ENCODE data around the gene TRPM2. TPM values are rescaled to one million over a fixed set of nuclear protein-coding genes. Genes with fewer than 3 reads are reported as not detected.

The TRPM2 gene
- total RNA-seq, 4 donors from 2014 or later: 0.15 to 0.52 (median 0.44) TPM

DNA sequence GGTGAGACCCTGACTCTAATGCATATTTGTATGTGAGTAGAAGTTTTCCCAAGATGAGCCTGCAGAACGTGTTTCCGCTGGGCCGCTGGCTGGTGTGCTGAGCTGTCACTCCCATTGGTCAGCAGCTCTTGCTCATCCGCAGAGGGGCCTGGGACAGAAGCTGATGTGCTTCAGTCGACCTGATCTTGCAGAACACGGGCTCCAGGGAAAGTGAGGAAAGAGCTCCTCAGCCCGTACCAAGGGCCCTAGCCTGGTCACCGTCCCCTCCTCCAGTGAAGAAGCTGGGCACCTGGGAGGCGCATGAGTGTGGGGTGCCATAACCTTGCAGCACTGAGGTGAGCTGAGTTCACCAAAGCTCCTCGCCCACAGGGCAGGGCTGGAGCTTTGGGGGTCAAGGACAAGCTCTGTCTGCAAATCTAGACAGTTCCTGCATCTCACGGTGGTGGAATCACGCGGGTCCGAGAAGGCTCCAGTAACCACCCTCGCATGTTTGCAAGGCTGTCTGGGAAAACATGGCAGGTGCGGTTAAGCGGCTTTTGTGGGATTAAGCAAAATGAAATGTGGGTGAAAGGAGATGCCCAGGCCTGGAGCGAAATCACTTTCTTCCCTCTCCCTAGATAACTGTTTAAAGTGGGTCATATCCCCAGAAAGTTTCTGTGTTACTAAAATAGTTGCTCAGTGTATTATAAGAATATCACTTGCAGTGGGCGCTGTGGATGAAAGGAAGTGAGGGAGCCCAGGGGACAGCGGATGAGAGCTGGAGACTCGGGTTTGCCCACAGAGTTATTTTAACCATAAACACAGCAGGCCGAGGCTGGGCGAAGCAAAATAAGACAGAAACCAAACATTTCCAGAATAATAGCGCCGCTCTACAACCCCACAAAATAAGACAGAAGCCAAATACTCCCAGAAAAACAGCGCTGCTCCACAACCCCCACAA, 68.8 kb downstream of the TRPM2 start:
- H3K4me1 ChIP-seq: no peaks in the 10 kb centered on the region
- H3K4me3 ChIP-seq: no peak overlapping the region
- intact Hi-C loops (cut with DNase I; ENCODE audit: low total_unique reads): no loop called here
- no peak for ATAC-seq
- no peak overlapping the region for H3K27ac ChIP-seq
- no peak for DNase-seq
- peaks cover 0 to 5% (median 2%) of the 10 kb centered on the region in 3 donors for H3K27me3 ChIP-seq
- in situ Hi-C loops (cut with MboI; ENCODE audit: low sequenced_read_pairs in 4 of 4): no loop called here
- no peaks in the 10 kb centered on the region for H3K36me3 ChIP-seq
- H3K9me3 ChIP-seq: no peaks in the 10 kb centered on the region
- TF ChIP-seq POLR2A (IDR thresholded peaks at IDR 0.05): no peak
- TF ChIP-seq, protein P1, sequence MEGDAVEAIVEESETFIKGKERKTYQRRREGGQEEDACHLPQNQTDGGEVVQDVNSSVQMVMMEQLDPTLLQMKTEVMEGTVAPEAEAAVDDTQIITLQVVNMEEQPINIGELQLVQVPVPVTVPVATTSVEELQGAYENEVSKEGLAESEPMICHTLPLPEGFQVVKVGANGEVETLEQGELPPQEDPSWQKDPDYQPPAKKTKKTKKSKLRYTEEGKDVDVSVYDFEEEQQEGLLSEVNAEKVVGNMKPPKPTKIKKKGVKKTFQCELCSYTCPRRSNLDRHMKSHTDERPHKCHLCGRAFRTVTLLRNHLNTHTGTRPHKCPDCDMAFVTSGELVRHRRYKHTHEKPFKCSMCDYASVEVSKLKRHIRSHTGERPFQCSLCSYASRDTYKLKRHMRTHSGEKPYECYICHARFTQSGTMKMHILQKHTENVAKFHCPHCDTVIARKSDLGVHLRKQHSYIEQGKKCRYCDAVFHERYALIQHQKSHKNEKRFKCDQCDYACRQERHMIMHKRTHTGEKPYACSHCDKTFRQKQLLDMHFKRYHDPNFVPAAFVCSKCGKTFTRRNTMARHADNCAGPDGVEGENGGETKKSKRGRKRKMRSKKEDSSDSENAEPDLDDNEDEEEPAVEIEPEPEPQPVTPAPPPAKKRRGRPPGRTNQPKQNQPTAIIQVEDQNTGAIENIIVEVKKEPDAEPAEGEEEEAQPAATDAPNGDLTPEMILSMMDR (IDR thresholded peaks at IDR 0.05 in 4 of 5, conservative IDR thresholded peaks at IDR 0.05 in 1 of 5): no peak

DNA sequence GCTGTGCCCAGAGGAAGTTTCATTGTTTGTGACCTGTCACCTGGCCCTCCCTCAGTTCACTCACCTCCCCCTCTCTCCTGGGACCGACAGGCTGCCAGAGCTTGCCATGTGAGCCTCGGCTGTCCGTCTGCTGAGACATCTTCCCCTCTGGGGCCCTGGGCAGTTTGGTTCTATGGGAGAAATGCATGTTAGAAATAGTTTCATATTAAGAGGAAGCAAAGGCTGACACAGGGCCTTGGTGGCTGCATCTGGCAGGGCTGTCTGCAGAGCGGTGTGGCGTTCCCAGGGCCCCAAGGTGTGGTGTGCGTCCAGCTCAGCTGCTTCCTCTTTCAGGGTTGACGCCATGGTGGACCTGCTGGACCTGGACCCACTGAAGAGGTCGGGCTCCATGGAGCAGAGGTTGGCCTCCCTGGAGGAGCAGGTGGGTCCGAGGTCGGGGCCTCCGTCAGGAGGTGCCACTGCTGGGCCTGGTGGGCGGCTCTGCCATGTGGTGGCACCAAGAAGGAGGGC, 69.9 kb downstream of the TRPM2 start:
- Histone ChIP-seq H3K4me3 (no peak overlapping the region), H3K27me3 (peaks cover 0 to 5% (median 2%) of the 10 kb centered on the region in 3 donors), H3K4me1 (no peaks in the 10 kb centered on the region), H3K9me3 (no peaks in the 10 kb centered on the region), H3K27ac (no peak overlapping the region), H3K36me3 (no peaks in the 10 kb centered on the region)
- peak in 1 of 2 donors; percentile 3 for DNase-seq
- intact Hi-C loops (cut with DNase I; ENCODE audit: low total_unique reads): no loop called here
- no peak for ATAC-seq
- in situ Hi-C loops (cut with MboI; ENCODE audit: low sequenced_read_pairs in 4 of 4): no loop called here
- no peak for TF ChIP-seq POLR2A (IDR thresholded peaks at IDR 0.05)
- TF ChIP-seq, protein P1 (IDR thresholded peaks at IDR 0.05 in 4 of 5, conservative IDR thresholded peaks at IDR 0.05 in 1 of 5): no peak

DNA sequence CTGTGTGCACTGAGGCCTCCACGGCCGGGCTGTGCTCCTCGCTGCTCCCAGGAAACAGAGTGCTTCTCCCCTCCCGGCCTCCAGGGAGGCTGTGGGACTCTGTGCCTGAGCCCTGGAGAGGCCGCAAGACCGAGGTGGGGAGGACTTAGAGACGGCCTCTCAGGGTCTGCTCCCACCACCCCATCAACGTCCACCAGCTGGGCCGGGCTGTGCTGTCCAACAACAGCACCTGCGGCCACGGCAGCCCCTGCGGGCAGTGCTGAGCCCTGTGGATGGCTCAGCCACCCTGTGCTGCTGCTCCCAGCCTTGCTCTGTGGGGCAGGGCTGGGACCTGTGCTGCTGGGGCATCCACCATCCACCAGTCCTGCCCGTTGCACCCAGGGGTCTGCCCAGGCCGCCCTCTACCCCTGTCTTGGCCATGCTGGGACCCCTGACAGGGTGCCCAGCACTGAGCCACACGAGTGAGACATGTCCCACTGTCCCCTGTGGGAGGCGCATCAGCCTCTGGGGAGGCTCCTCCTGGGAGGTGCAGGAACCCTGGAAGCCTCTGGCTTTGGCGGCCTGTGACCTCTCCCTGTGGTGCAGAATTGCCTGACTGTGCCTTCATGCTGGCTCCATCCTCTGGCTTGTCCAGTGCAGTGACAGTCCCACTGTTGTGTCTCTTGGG, 70.7 kb downstream of the TRPM2 start:
- H3K27me3 ChIP-seq: peaks cover 0 to 5% (median 2%) of the 10 kb centered on the region in 3 donors
- ATAC-seq (no peak), DNase-seq (peak; percentile 1)
- H3K27ac ChIP-seq: no peak overlapping the region
- TF ChIP-seq POLR2A (IDR thresholded peaks at IDR 0.05): no peak
- TF ChIP-seq, protein P1 (IDR thresholded peaks at IDR 0.05 in 4 of 5, conservative IDR thresholded peaks at IDR 0.05 in 1 of 5): no peak
- no peaks in the 10 kb centered on the region for H3K36me3 ChIP-seq
- in situ Hi-C loops (cut with MboI; ENCODE audit: low sequenced_read_pairs in 4 of 4) (no loop called here), intact Hi-C loops (cut with DNase I; ENCODE audit: low total_unique reads) (no loop called here)
- H3K4me3 ChIP-seq: no peak overlapping the region
- H3K4me1 ChIP-seq: no peaks in the 10 kb centered on the region
- no peaks in the 10 kb centered on the region for H3K9me3 ChIP-seq

DNA sequence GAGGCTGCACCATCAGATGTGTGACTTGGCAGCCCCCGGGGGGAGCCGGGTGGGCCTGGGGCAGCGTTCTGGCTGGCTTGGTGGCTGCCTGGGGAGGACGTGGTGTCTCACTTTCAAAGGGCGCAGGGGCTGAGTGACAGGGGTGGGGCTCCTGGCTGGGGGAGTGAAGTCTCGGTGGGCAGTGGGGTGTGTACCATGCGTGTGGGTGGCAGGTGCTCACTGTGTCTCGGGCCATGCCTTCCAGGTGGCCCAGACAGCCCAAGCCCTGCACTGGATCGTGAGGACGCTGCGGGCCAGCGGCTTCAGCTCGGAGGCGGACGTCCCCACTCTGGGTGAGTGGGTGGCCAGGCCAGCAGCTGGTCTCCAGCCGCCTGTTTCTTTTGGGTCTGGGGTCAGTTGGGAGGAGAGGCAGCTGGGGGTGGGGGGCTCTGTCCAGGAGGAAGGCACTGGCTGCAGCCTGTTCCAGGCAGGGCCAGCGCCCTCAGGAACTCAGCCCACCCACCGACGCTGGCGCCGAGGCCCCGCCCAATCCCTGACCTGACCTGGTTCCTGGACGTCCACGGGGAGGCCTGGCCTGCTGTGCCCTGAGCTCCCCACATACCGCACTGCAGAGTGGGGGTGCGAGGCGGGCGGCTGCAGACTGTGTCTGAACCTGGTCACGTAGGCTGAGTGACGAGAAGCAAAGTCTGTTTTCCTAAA, 71.3 kb downstream of the TRPM2 start:
- no peaks in the 10 kb centered on the region for H3K9me3 ChIP-seq
- no peak for ATAC-seq

More for the DNA sequence above, 71.3 kb downstream of the TRPM2 start:
- Histone ChIP-seq H3K27ac (no peak overlapping the region), H3K27me3 (peaks cover 0 to 5% (median 2%) of the 10 kb centered on the region in 3 donors), H3K4me1 (no peaks in the 10 kb centered on the region), H3K4me3 (peak overlapping the region in 1 of 4 donors; percentile 17), H3K36me3 (no peaks in the 10 kb centered on the region)
- in situ Hi-C loops (cut with MboI; ENCODE audit: low sequenced_read_pairs in 4 of 4) (no loop called here), intact Hi-C loops (cut with DNase I; ENCODE audit: low total_unique reads) (no loop called here)
- no peak for TF ChIP-seq POLR2A (IDR thresholded peaks at IDR 0.05)
- TF ChIP-seq, protein P1 (IDR thresholded peaks at IDR 0.05 in 4 of 5, conservative IDR thresholded peaks at IDR 0.05 in 1 of 5): no peak
- peak; percentile 1 to 3 for DNase-seq
